A549 (cell line): ENCODE data around the gene ARHGDIB. TPM values are rescaled to one million over a fixed set of nuclear protein-coding genes. Genes with fewer than 3 reads are reported as not detected.

Experiments
- ATAC-seq, 2 experiments: fragments of 200-7000 bp in 1 of 2; fragments of >200 bp in 1 of 2; cut with Nextera tagmentation in 1 of 2; cut with Tn5 transposase in 1 of 2; 3 replicates each; pipeline versions ENCODE4 v1.8.0 to v1.9.1; 2018 to 2020; ENCODE audit warnings: mild to moderate bottlenecking in 1 of 2, moderate library complexity in 1 of 2
- CTCF ChIA-PET: fragments of 300-600 bp; sonication (Branson Sonifier 250); formaldehyde crosslinking; extraction: SDS; loops from one replicate; lab custom pipeline; 2021; ENCODE audit warnings: antibody characterized with exemption, inconsistent platforms; lab: Yijun Ruan, JAX
- POLR2A ChIA-PET: fragments of 350-600 bp; formaldehyde crosslinking; extraction: SDS; loops from one replicate; lab custom pipeline; 2021; ENCODE audit warnings: antibody characterized with exemption, inconsistent platforms; lab: Yijun Ruan, JAX
- DNase-seq, 2 experiments: peaks; one replicate each; pipeline versions ENCODE4 v3.0.0 to v3.0.0-alpha.2; 2011 to 2016; ENCODE audit warnings: low read depth in 1 of 2, low spot score in 1 of 2
- FAIRE-seq: peaks from 2 replicates; lab custom pipeline; 2011; peaks lifted over from hg19 to GRCh38; lab: Jason Lieb, UNC
- H3K27ac ChIP-seq, 2 experiments: fragments of >200 bp; sonication (Bioruptor Twin); formaldehyde crosslinking; 3 replicates each; pipeline ENCODE4 v1.5.1; 2016 to 2017
- H3K4me1 ChIP-seq: fragments of >200 bp; sonication (Bioruptor Twin); formaldehyde crosslinking; 3 replicates; pipeline ENCODE4 v1.6.1; 2016
- H3K4me2 ChIP-seq: fragments of >200 bp; sonication (Bioruptor Twin); formaldehyde crosslinking; 3 replicates; pipeline ENCODE4 v1.6.1; 2016
- H3K4me3 ChIP-seq: fragments of >200 bp; sonication (Bioruptor Twin); formaldehyde crosslinking; 3 replicates; pipeline ENCODE4 v1.5.1; 2016
- H3K9me3 ChIP-seq: fragments of >200 bp; sonication (Bioruptor Twin); formaldehyde crosslinking; 3 replicates; pipeline ENCODE4 v1.6.1; 2016
- BHLHE40 ChIP-seq: IDR thresholded peaks from 2 replicates; pipeline ENCODE4 v1.6.1; 2012; ENCODE audit warnings: low read depth, low read length, inconsistent platforms
- CBX2 ChIP-seq: fragments of 200-600 bp; sonication (generic); IDR thresholded peaks from 2 replicates; pipeline ENCODE4 v1.6.1; 2016; ENCODE audit warnings: low read depth, mild to moderate bottlenecking, borderline replicate concordance
- CHD4 ChIP-seq: fragments of 200-600 bp; sonication (generic); IDR thresholded peaks from 2 replicates; pipeline ENCODE4 v1.6.1; 2016; ENCODE audit warnings: antibody characterized with exemption, mild to moderate bottlenecking, borderline replicate concordance
- EHF ChIP-seq: fragments of 250-450 bp; sonication (Bioruptor Pico); IDR thresholded peaks from 2 replicates; pipeline ENCODE4 v1.5.0; 2020; ENCODE audit warnings: mild to moderate bottlenecking
- FOSB ChIP-seq: fragments of 250-450 bp; sonication (Bioruptor Pico); IDR thresholded peaks from 2 replicates; pipeline ENCODE4 v1.5.0; 2020; ENCODE audit warnings: mild to moderate bottlenecking, moderate library complexity
- FOSL2 ChIP-seq, 2 experiments: fragments of 450-650 bp in 1 of 2; fragments of >200 bp in 1 of 2; sonication (Bioruptor Twin) in 1 of 2; formaldehyde crosslinking; IDR thresholded peaks; 2 replicates each; pipeline versions ENCODE4 v1.5.0 to v1.6.1; 2016 to 2020; ENCODE audit warnings: mild to moderate bottlenecking in 1 of 2, moderate library complexity in 1 of 2
- HES2 ChIP-seq: fragments of >200 bp; sonication (Bioruptor Twin); formaldehyde crosslinking; IDR thresholded peaks from 2 replicates; pipeline ENCODE4 v1.6.1; 2016
- HEYL ChIP-seq: fragments of 250-450 bp; sonication (Bioruptor Pico); IDR thresholded peaks from 2 replicates; pipeline ENCODE4 v1.8.0; 2021; ENCODE audit warnings: mild to moderate bottlenecking, moderate library complexity
- HMGXB4 ChIP-seq: fragments of 250-450 bp; sonication (Bioruptor Pico); IDR thresholded peaks from 2 replicates; pipeline ENCODE4 v1.5.0; 2021; ENCODE audit warnings: mild to moderate bottlenecking, moderate library complexity, borderline replicate concordance
- HOXA7 ChIP-seq: fragments of 250-450 bp; sonication (Bioruptor Pico); IDR thresholded peaks from 2 replicates; pipeline ENCODE4 v1.5.0; 2020; ENCODE audit warnings: mild to moderate bottlenecking, moderate library complexity
- JUNB ChIP-seq: fragments of >200 bp; sonication (Bioruptor Twin); formaldehyde crosslinking; IDR thresholded peaks from 2 replicates; pipeline ENCODE4 v1.6.1; 2016
- KDM1A ChIP-seq: fragments of 200-600 bp; sonication (generic); IDR thresholded peaks from 2 replicates; pipeline ENCODE4 v1.6.1; 2016; ENCODE audit warnings: low read depth, mild to moderate bottlenecking
- PHF8 ChIP-seq: fragments of 200-600 bp; sonication (generic); IDR thresholded peaks from 2 replicates; pipeline ENCODE4 v1.6.1; 2016; ENCODE audit warnings: low read depth, mild to moderate bottlenecking, antibody characterized with exemption, moderate library complexity, borderline replicate concordance
- RAD21 ChIP-seq, 2 experiments: fragments of >200 bp in 1 of 2; sonication (Bioruptor Twin) in 1 of 2; formaldehyde crosslinking in 1 of 2; IDR thresholded peaks in 1 of 2; conservative IDR thresholded peaks in 1 of 2; 2 replicates in 1 of 2; 3 replicates in 1 of 2; pipeline ENCODE4 v1.6.1; 2012 to 2018; ENCODE audit warnings: inconsistent platforms in 1 of 2
- RARB ChIP-seq: fragments of 250-450 bp; sonication (Bioruptor Pico); IDR thresholded peaks from 2 replicates; pipeline ENCODE4 v1.8.0; 2021; ENCODE audit warnings: mild to moderate bottlenecking, moderate library complexity
- RFX5 ChIP-seq: fragments of 450-650 bp; IDR thresholded peaks from 2 replicates; pipeline ENCODE4 v1.7.1; 2014; ENCODE audit warnings: antibody characterized with exemption, mild to moderate bottlenecking, moderate library complexity
- RNF2 ChIP-seq: fragments of 200-600 bp; sonication (generic); IDR thresholded peaks from 2 replicates; pipeline ENCODE4 v1.6.1; 2016; ENCODE audit warnings: low read depth, mild to moderate bottlenecking, antibody characterized with exemption, moderate library complexity, borderline replicate concordance
- SREBF2 ChIP-seq: fragments of 450-650 bp; IDR thresholded peaks from 2 replicates; pipeline ENCODE4 v1.6.1; 2014; ENCODE audit warnings: mild to moderate bottlenecking, moderate library complexity
- USF2 ChIP-seq: fragments of 450-650 bp; IDR thresholded peaks from 2 replicates; pipeline ENCODE4 v1.6.1; 2014; ENCODE audit warnings: antibody characterized with exemption
- ZC3H11A ChIP-seq: fragments of 450-650 bp; IDR thresholded peaks from 2 replicates; pipeline ENCODE4 v1.6.1; 2014; ENCODE audit warnings: antibody characterized with exemption, mild to moderate bottlenecking
- ZFP36 ChIP-seq: fragments of 450-650 bp; IDR thresholded peaks from 2 replicates; pipeline ENCODE4 v1.6.1; 2014; ENCODE audit warnings: borderline replicate concordance; ENCODE audit not compliant: partially characterized antibody
- ZSCAN20 ChIP-seq: fragments of 250-450 bp; sonication (Bioruptor Pico); IDR thresholded peaks from 2 replicates; pipeline ENCODE4 v1.8.0; 2022; ENCODE audit warnings: mild to moderate bottlenecking, moderate library complexity
- WGBS: methylation state at CpG from one replicate; pipeline ENCODE4 v1.1.6; 2017; ENCODE audit errors: missing lambda C conversion rate; 5-methylcytosine and 5-hydroxymethylcytosine counted together
- polyA plus RNA-seq, 4 experiments: library from polyadenylated mRNA; depleted of rRNA in 3 of 4; stranded (reverse); fragments of >200 nt; fragmentation: RNase III in 1 of 4; extraction: RNeasy Plus Mini Kit Qiagen cat#74134 plus additional on column Dnase treatment in 1 of 4; gene quantifications; 2 replicates in 3 of 4; 3 replicates in 1 of 4; pipeline ENCODE4 v1.2.3, GENCODE V29; 2011 to 2017
- TF ChIP-seq, protein P1 (sequence below): IDR thresholded peaks from 2 replicates; pipeline ENCODE4 v1.6.1; 2012
- TF ChIP-seq, protein P2 (sequence below): fragments of 150-350 bp; IDR thresholded peaks from 2 replicates; pipeline ENCODE4 v1.6.1; 2014; ENCODE audit warnings: low read depth, mild to moderate bottlenecking, low read length
- TF ChIP-seq, protein P3 (sequence below): IDR thresholded peaks from 2 replicates; pipeline ENCODE4 v1.6.1; 2012
- TF ChIP-seq, protein P4 (sequence below): fragments of 250-450 bp; sonication (Bioruptor Pico); IDR thresholded peaks from 2 replicates; pipeline ENCODE4 v1.5.0; 2020; ENCODE audit warnings: low read depth, mild to moderate bottlenecking, moderate library complexity
- TF ChIP-seq, protein P5 (sequence below): fragments of >200 bp; sonication (Bioruptor Twin); formaldehyde crosslinking; IDR thresholded peaks from 3 replicates; pipeline ENCODE4 v1.5.1; 2016

The ARHGDIB gene
- polyA plus RNA-seq, 2 of the 4 experiments (the other 2 are of a cell fraction), result 0.84 to 3.5 TPM

- ATAC-seq (no peak), DNase-seq (no peak), FAIRE-seq (no peak)
- TF ChIP-seq ZFP36 (no peak), USF2 (no peak), ZC3H11A (no peak), RAD21 (conservative IDR thresholded peaks at IDR 0.05 in 1 of 2, IDR thresholded peaks at IDR 0.05 in 1 of 2) (no peak), FOSB (CRISPR knock-in tag) (no peak), PHF8 (no peak)
- TF ChIP-seq, protein P1, sequence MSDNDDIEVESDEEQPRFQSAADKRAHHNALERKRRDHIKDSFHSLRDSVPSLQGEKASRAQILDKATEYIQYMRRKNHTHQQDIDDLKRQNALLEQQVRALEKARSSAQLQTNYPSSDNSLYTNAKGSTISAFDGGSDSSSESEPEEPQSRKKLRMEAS, result no peak
- TF ChIP-seq, protein P2, sequence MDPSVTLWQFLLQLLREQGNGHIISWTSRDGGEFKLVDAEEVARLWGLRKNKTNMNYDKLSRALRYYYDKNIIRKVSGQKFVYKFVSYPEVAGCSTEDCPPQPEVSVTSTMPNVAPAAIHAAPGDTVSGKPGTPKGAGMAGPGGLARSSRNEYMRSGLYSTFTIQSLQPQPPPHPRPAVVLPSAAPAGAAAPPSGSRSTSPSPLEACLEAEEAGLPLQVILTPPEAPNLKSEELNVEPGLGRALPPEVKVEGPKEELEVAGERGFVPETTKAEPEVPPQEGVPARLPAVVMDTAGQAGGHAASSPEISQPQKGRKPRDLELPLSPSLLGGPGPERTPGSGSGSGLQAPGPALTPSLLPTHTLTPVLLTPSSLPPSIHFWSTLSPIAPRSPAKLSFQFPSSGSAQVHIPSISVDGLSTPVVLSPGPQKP, result no peak
- TF ChIP-seq, protein P3, sequence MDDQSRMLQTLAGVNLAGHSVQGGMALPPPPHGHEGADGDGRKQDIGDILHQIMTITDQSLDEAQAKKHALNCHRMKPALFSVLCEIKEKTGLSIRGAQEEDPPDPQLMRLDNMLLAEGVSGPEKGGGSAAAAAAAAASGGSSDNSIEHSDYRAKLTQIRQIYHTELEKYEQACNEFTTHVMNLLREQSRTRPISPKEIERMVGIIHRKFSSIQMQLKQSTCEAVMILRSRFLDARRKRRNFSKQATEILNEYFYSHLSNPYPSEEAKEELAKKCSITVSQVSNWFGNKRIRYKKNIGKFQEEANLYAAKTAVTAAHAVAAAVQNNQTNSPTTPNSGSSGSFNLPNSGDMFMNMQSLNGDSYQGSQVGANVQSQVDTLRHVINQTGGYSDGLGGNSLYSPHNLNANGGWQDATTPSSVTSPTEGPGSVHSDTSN, result no peak
- Histone ChIP-seq H3K4me3 (no peak overlapping the region), H3K27ac (no peak overlapping the region), H3K9me3 (no peaks in the 10 kb centered on the region), H3K4me2 (no peak overlapping the region), H3K4me1 (no peaks in the 10 kb centered on the region)
- ChIA-PET CTCF (no interaction called here), POLR2A (no interaction called here)
These were observed 43.7 kb upstream of the ARHGDIB start for GRCh38 chr12:15005064-15005463.

DNA sequence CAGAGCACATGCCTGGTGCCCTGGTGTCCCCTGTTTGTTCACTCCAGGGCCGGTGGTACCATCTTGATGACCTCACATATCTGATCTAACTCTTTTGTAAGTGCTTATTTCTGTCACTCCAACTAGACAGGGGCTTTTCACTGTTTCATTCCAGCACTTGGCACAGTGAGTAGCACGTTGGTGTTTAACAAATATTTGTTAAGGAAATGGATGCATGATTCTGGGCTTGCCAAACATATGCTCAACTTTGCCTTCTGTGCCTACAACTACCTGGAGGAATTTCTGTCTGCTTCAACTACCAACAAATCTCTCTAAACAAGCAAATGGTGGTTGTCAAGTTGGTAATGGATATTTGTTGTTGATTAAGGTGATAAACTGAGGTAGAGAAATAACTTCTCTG, 43.0 kb upstream of the ARHGDIB start:
- no peak for FAIRE-seq
- H3K4me3 ChIP-seq, result no peak overlapping the region
- ATAC-seq, result no peak
- no peak overlapping the region for H3K27ac ChIP-seq
- H3K9me3 ChIP-seq, result no peaks in the 10 kb centered on the region
- H3K4me1 ChIP-seq, result peaks cover 6% of the 10 kb centered on the region; the same call in 1 of the 3 replicates
- ChIA-PET POLR2A (no interaction called here), CTCF (interaction anchor here (2.8 kb wide), 1 partner anchor 217 kb away, joined by 8 read pairs; the partner anchor contains the start of gene RERG)
- 17% methylated on average over 2 of the region's 2 CpGs for WGBS
- no peak for DNase-seq
- TF ChIP-seq, protein P4, sequence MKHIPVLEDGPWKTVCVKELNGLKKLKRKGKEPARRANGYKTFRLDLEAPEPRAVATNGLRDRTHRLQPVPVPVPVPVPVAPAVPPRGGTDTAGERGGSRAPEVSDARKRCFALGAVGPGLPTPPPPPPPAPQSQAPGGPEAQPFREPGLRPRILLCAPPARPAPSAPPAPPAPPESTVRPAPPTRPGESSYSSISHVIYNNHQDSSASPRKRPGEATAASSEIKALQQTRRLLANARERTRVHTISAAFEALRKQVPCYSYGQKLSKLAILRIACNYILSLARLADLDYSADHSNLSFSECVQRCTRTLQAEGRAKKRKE, result no peak
- TF ChIP-seq ZFP36 (no peak), RARB (CRISPR knock-in tag) (no peak), HMGXB4 (CRISPR knock-in tag) (no peak), HES2 (no peak), SREBF2 (no peak), HOXA7 (CRISPR knock-in tag) (no peak), JUNB (no peak), FOSL2 (IDR thresholded peaks at IDR 0.05) (no peak), FOSL2 (CRISPR knock-in tag; IDR thresholded peaks at IDR 0.05) (no peak), KDM1A (no peak), RNF2 (no peak), CBX2 (no peak), RFX5 (no peak), BHLHE40 (no peak), ZC3H11A (no peak), HEYL (CRISPR knock-in tag) (no peak), EHF (CRISPR knock-in tag) (no peak), ZSCAN20 (CRISPR knock-in tag) (no peak), CHD4 (no peak)
- TF ChIP-seq, protein P5, sequence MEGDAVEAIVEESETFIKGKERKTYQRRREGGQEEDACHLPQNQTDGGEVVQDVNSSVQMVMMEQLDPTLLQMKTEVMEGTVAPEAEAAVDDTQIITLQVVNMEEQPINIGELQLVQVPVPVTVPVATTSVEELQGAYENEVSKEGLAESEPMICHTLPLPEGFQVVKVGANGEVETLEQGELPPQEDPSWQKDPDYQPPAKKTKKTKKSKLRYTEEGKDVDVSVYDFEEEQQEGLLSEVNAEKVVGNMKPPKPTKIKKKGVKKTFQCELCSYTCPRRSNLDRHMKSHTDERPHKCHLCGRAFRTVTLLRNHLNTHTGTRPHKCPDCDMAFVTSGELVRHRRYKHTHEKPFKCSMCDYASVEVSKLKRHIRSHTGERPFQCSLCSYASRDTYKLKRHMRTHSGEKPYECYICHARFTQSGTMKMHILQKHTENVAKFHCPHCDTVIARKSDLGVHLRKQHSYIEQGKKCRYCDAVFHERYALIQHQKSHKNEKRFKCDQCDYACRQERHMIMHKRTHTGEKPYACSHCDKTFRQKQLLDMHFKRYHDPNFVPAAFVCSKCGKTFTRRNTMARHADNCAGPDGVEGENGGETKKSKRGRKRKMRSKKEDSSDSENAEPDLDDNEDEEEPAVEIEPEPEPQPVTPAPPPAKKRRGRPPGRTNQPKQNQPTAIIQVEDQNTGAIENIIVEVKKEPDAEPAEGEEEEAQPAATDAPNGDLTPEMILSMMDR, result no peak
- H3K4me2 ChIP-seq, result no peak overlapping the region
